A549 treated with DMSO at 1 μM for 4 hours (cell line): ENCODE results near the gene SART3. TPM values are rescaled to one million over a fixed set of nuclear protein-coding genes. Genes with fewer than 3 reads are reported as not detected.

Source experiments
- total RNA-seq: library from RNA; stranded (reverse); fragments of 200-300 nt; extraction: Qiagen RNA extraction; gene quantifications from 5 replicates; pipeline ENCODE4 v1.2.3, GENCODE V29; 2022; ENCODE audit warnings: low read depth

Gene SART3
- total RNA-seq = 41.9 to 52.3 TPM (median 44.8 TPM) in 5 replicates

GRCh38 chr12:108560752-108561719, at the start of gene SART3:
Gene SART3 (minus strand): TSS chr12:108561173. CDS start chr12:108561154, 19 bp downstream.

GRCh38 chr12:108597559-108598471, 36.8 kb upstream of the SART3 start, which contains the start of gene TMEM119:
Gene TMEM119 (minus strand): TSS chr12:108598084. CDS start chr12:108592383, 5,701 bp downstream.

GRCh38 chr12:108562348-108563135, 1.6 kb upstream of the SART3 start, which contains the start of gene ISCU:
Gene ISCU (plus strand): TSS chr12:108562596. CDS start chr12:108562623, 27 bp downstream.

GRCh38 chr12:108514973-108515814, 45.8 kb downstream of the SART3 start, which contains the start of gene FICD:
Gene FICD (plus strand): TSS chr12:108515277. CDS start chr12:108516973, 1,696 bp downstream.

Other genes with a start within 250 kb of the SART3 start
- gene CMKLR1, start 221.9 kb downstream of the SART3 start, total RNA-seq = not detected in 5 replicates
- gene FICD, start 45.9 kb downstream of the SART3 start, total RNA-seq = 3.1 to 3.6 TPM (median 3.5 TPM) in 5 replicates
- 81.0 to 107 TPM (median 93.8 TPM) in 5 replicates for gene ISCU, start 1.4 kb upstream of the SART3 start, total RNA-seq
- gene TMEM119, start 36.9 kb upstream of the SART3 start, total RNA-seq = 0.03 to 0.34 TPM (median 0.14 TPM) in 5 replicates
- gene SELPLG, start 72.7 kb upstream of the SART3 start, total RNA-seq = 0.94 to 1.3 TPM (median 1.0 TPM) in 5 replicates
- gene CORO1C, start 170.3 kb upstream of the SART3 start, total RNA-seq = 182 to 234 TPM (median 196 TPM) in 5 replicates